ENCODE results near the gene WNT16.

WNT16 gene

DNA sequence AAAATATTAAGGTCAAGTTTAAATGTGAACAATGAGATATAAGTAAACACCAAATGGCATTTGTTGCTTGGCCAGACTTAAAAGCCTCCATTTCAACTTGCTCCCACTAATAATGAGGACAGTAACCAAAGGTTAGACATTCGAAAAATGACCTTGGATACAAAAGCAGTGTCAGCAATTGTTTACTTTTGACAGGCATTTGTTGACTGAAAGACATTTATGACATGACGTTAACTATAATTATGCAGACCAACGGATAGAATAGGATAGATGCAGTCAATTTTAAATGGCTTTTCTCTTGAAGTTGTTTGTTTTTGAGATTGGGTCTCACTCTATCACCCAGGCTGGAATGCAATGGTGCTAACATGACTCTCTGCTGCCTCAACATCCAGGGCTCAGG, 6.3 kb upstream of the WNT16 start:
- Histone ChIP-seq H3K4me1 (ENCODE audit: insufficient read depth, low read length) (no peaks in the 10 kb centered on the region), H3K9me3 (ENCODE audit: low read length) (no peaks in the 10 kb centered on the region), H2AFZ (ENCODE audit: low read depth, low read length) (no peak overlapping the region), H3K36me3 (ENCODE audit: insufficient read depth, low read length) (no peaks in the 10 kb centered on the region), H3K27me3 (ENCODE audit: insufficient read depth, low read length) (peaks cover 3% of the 10 kb centered on the region), H3K4me3 (ENCODE audit: low read length) (no peak overlapping the region)

DNA sequence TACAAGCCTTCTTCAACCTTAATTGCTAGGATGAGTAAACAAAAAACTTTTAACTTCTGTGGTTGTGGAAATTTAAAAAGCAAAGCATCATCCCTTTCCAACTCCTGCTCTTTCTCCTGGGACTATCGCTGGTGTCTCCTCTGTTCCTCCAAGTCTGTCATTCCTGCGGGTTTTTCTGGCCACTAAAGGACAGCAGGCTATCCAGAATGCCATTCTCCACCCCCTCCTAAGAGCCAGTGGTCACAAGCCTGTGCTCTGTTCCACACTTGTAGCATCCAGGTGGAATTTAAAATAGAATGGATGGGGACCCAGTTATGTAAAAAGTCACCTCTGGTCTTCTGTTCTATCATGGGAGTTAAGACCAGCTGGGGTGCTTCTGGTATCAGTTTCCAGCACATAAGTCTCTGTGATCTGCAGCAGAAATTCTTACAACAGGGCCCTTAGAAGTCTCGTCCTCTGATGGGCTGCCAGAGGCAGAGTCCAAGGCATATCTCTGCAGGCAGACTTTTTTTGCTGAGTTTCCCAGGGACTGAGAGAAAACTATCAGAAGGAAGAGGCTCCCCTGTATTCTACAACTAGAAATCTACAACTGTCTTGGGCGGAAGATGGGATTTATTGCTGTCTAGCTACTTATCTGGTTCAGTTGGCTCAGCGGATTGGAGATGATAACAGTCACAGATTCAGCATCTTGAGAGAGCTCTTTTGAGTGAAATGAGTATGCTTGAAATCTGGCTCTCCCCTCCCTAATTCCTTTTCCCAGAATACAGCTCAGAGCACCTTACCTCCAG, 5.1 kb upstream of the WNT16 start:
- H3K27me3 ChIP-seq (ENCODE audit: insufficient read depth, low read length): peaks cover 16% of the 10 kb centered on the region
- H2AFZ ChIP-seq (ENCODE audit: low read depth, low read length): no peak overlapping the region
- H3K4me3 ChIP-seq (ENCODE audit: low read length): no peak overlapping the region
- H3K9me3 ChIP-seq (ENCODE audit: low read length): peaks cover 7% of the 10 kb centered on the region
- no peaks in the 10 kb centered on the region for H3K36me3 ChIP-seq (ENCODE audit: insufficient read depth, low read length)
- H3K4me1 ChIP-seq (ENCODE audit: insufficient read depth, low read length): no peaks in the 10 kb centered on the region

DNA sequence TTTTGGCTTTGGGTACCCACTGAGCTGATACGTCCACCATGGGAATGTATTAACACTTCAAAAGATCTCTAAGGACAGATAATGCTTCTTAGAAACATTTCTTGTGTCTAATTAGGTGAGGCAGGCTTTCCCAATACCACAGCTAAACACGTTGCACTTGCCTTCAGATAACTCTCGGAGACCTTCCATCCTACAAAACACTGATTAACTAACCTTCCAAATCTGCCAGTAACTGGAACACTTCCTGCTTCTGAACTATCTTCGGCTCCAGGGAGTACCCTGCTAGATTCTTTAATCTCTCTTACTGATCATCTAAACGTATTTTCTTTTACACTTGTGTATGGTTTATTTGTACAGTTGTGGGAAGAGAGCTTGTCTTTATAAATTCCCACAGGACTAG, 1.1 kb upstream of the WNT16 start:
- no peak overlapping the region for H2AFZ ChIP-seq (ENCODE audit: low read depth, low read length)
- H3K27me3 ChIP-seq (ENCODE audit: insufficient read depth, low read length): peaks cover 48% of the 10 kb centered on the region
- H3K9me3 ChIP-seq (ENCODE audit: low read length): peaks cover 7% of the 10 kb centered on the region
- no peak overlapping the region for H3K4me3 ChIP-seq (ENCODE audit: low read length)
- no peaks in the 10 kb centered on the region for H3K36me3 ChIP-seq (ENCODE audit: insufficient read depth, low read length)
- peaks cover 17% of the 10 kb centered on the region for H3K4me1 ChIP-seq (ENCODE audit: insufficient read depth, low read length)

DNA sequence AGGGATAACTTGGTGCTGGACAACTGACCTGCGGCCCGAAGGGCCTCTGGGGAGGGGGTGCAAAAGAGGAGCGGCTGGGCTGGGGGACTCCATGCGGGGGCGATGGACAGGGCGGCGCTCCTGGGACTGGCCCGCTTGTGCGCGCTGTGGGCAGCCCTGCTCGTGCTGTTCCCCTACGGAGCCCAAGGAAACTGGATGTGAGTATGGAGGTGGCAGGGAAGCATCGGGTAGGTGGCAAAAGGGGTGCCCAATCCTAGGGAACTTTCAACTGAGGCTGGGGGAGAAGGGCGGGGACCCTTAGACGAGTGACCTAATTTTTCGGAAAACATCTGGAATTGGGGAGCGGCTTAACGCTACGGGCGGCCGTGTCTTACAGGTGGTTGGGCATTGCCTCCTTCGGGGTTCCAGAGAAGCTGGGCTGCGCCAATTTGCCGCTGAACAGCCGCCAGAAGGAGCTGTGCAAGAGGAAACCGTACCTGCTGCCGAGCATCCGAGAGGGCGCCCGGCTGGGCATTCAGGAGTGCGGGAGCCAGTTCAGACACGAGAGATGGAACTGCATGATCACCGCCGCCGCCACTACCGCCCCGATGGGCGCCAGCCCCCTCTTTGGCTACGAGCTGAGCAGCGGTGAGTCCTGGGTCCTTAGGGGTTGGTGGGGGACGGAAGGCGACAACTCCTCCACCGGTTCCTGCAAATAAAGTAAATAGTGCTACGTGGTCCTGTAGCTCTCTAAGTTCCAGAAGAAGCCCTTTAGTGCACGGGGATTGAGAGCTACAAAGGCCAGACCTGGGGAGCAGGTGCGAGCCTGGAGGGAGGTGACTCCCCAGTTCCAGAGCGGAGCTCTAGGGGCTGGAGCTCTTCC, 622 bp downstream of the WNT16 start:
- Histone ChIP-seq H3K4me3 (ENCODE audit: low read length) (peak overlapping the region; percentile 42), H2AFZ (ENCODE audit: low read depth, low read length) (peak overlapping the region; percentile 74), H3K36me3 (ENCODE audit: insufficient read depth, low read length) (no peaks in the 10 kb centered on the region), H3K4me1 (ENCODE audit: insufficient read depth, low read length) (peaks cover 17% of the 10 kb centered on the region), H3K9me3 (ENCODE audit: low read length) (peaks cover 7% of the 10 kb centered on the region), H3K27me3 (ENCODE audit: insufficient read depth, low read length) (peaks cover 48% of the 10 kb centered on the region)

DNA sequence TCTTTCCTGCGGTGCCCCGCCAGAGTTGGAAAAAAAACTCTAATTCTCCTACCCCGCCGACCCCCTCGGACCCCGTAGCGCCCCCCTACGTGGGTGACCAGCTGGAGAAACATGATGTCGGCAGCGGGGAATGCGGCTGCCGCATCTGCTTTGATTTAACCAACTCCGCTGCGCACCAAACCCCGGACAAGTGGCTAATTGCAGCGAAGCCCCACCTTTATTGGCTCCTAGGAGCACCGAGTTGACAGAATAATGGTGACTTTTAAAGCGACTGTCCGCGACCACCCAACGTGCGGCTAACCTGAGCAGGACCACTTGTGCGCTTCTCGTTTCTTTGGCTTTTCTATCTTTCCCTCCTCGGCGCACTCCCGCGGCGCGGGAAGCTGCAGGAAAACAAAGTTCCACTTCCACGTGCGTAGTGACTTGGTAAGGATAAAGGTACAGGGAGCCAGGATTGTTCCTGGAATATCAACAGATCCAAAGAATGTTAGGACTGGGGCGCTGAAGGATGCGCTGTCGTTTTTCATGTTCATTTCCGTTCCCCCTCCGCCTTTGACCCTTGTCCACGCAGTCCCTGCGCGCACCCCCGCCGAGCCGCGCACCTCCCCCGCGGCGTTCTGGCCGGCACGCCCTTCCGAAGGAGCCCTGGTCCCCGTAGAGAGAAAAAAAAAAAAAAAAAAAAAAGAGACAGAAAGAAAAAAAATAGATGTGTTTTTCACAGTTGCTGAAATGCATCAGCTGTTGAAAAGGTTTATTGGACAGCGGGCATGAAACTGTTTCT, 1.4 kb downstream of the WNT16 start:
- Histone ChIP-seq H3K9me3 (ENCODE audit: low read length) (peaks cover 7% of the 10 kb centered on the region), H3K4me3 (ENCODE audit: low read length) (peak overlapping the region; percentile 42), H3K4me1 (ENCODE audit: insufficient read depth, low read length) (peaks cover 17% of the 10 kb centered on the region), H2AFZ (ENCODE audit: low read depth, low read length) (peak overlapping the region; percentile 74), H3K36me3 (ENCODE audit: insufficient read depth, low read length) (no peaks in the 10 kb centered on the region), H3K27me3 (ENCODE audit: insufficient read depth, low read length) (peaks cover 48% of the 10 kb centered on the region)

DNA sequence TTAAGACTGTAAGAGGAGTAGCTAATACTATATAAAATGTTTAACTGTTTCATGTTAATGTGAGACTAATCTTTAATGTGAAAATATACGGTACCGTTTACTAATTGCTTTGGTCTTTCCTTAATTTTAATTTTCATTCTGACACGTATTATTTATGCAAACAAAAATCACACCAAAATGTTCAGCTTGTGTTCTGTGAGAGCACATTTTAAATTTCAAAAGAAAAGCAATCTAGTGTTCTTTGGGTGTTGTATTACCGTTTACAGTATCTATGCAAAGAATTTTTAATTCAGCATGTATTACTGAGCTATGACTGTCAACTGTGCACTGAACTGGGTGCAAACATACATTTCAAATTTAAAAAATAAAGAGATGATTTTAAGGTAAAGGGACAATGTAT, 2.2 kb downstream of the WNT16 start:
- Histone ChIP-seq H3K4me3 (ENCODE audit: low read length) (no peak overlapping the region), H3K36me3 (ENCODE audit: insufficient read depth, low read length) (no peaks in the 10 kb centered on the region), H3K4me1 (ENCODE audit: insufficient read depth, low read length) (peaks cover 17% of the 10 kb centered on the region), H3K27me3 (ENCODE audit: insufficient read depth, low read length) (peaks cover 48% of the 10 kb centered on the region), H2AFZ (ENCODE audit: low read depth, low read length) (no peak overlapping the region), H3K9me3 (ENCODE audit: low read length) (peaks cover 7% of the 10 kb centered on the region)

DNA sequence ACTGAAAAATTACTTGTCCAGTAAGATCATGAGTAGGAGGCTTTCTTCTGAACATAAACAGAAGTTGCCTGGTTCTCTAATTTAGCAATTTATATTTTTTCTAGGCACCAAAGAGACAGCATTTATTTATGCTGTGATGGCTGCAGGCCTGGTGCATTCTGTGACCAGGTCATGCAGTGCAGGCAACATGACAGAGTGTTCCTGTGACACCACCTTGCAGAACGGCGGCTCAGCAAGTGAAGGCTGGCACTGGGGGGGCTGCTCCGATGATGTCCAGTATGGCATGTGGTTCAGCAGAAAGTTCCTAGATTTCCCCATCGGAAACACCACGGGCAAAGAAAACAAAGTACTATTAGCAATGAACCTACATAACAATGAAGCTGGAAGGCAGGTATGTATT, 2.8 kb downstream of the WNT16 start:
- Histone ChIP-seq H2AFZ (ENCODE audit: low read depth, low read length) (no peak overlapping the region), H3K4me1 (ENCODE audit: insufficient read depth, low read length) (peaks cover 17% of the 10 kb centered on the region), H3K9me3 (ENCODE audit: low read length) (peaks cover 7% of the 10 kb centered on the region), H3K4me3 (ENCODE audit: low read length) (no peak overlapping the region), H3K27me3 (ENCODE audit: insufficient read depth, low read length) (peaks cover 45% of the 10 kb centered on the region), H3K36me3 (ENCODE audit: insufficient read depth, low read length) (no peaks in the 10 kb centered on the region)

DNA sequence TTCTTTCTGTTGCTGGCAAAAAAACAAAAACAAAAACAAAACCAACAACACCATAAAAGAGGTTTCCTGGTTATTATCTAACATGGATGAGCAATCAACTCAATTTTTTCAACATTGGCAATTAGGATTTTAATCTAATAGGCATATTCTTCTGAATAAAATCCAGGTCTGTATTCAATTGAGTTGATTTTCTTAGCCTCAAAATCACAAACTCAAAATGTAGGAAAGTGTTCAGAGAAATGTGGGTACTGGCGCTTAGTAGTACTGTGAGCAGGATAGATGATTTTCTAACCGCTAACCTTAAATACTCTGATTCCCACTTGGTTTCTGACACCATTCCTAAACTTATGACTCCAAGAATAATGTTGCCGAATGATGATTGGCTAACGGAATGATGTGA, 5.6 kb downstream of the WNT16 start:
- Histone ChIP-seq H3K9me3 (ENCODE audit: low read length) (no peaks in the 10 kb centered on the region), H3K27me3 (ENCODE audit: insufficient read depth, low read length) (peaks cover 26% of the 10 kb centered on the region), H3K4me3 (ENCODE audit: low read length) (no peak overlapping the region), H3K36me3 (ENCODE audit: insufficient read depth, low read length) (no peaks in the 10 kb centered on the region), H3K4me1 (ENCODE audit: insufficient read depth, low read length) (peaks cover 17% of the 10 kb centered on the region), H2AFZ (ENCODE audit: low read depth, low read length) (no peak overlapping the region)

DNA sequence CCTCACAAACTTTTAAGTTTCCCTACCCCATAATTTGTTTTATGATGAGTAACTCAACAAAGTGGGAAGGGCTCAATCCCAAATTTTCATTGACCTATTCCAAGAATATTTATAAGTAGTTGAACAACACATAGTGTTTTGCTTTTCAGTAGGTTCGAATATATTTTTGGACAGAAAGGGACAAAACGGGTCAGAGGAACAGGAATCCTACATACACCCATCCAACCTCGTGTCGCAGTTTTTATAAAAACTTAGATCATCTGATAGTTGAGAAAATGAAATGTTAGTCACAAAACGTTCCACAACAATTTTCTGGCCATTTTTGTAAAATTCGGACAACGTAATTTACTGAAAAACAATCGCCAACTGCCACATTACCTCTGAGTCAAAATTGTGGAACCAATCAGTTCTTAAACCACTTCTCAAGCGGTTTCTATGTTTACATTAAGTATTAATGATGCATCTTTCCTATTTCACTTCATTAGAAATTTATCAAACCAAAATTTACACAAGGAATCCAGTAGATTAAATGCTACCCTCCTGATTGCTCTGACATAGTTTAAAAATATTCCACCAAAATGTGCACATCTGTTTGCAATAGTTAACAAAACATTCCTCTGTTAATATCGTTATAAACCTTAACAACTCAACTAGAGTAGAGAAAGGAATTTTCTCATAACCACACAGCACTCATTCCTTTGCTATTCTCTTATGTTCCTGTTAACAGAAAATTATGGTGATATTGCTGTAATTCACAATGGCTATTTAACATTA, 6.3 kb downstream of the WNT16 start:
- H3K27me3 ChIP-seq (ENCODE audit: insufficient read depth, low read length): peaks cover 19% of the 10 kb centered on the region
- H3K36me3 ChIP-seq (ENCODE audit: insufficient read depth, low read length): no peaks in the 10 kb centered on the region
- H2AFZ ChIP-seq (ENCODE audit: low read depth, low read length): no peak overlapping the region
- H3K9me3 ChIP-seq (ENCODE audit: low read length): no peaks in the 10 kb centered on the region
- peaks cover 11% of the 10 kb centered on the region for H3K4me1 ChIP-seq (ENCODE audit: insufficient read depth, low read length)
- H3K4me3 ChIP-seq (ENCODE audit: low read length): no peak overlapping the region

DNA sequence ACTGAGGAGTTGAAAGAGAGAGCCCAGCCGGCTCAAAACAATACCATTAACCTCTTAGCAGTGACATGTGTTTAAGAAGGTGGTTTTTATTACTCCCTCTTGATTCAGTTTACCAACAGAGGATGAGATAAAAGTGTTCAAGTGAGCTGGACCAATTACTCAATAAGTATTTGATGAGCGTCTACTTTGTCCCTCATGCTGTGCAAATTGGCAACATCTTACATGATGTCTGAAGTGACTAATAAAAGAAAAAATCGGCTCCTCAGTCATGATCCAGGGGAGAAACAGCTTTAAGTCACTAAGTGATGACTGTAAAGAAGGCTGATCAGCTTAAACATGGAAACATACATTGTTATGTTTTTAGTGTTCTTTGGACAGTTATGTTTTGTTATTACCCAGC, 7.8 kb downstream of the WNT16 start:
- no peaks in the 10 kb centered on the region for H3K4me1 ChIP-seq (ENCODE audit: insufficient read depth, low read length)
- no peak overlapping the region for H2AFZ ChIP-seq (ENCODE audit: low read depth, low read length)
- H3K4me3 ChIP-seq (ENCODE audit: low read length): no peak overlapping the region
- H3K36me3 ChIP-seq (ENCODE audit: insufficient read depth, low read length): no peaks in the 10 kb centered on the region
- peaks cover 5% of the 10 kb centered on the region for H3K27me3 ChIP-seq (ENCODE audit: insufficient read depth, low read length)
- no peaks in the 10 kb centered on the region for H3K9me3 ChIP-seq (ENCODE audit: low read length)

DNA sequence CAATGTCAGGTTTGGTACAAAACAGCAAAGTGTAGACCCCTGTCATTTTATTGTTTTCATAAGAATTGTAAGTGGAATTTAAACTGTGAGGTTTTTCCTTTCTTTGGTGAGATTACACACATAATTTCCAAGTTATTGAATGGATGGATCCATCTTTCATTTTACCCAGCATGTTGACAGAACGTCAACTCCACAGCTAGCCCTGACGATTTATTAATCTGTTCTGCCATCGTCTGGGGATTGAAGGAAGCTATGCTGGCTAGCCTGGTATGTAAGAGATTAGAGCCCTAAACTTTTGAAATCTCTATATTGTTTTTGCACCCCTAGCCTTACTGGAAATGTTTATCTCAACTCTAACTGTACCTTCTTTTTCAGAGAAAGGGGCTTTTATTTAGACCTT, 8.6 kb downstream of the WNT16 start:
- H3K4me3 ChIP-seq (ENCODE audit: low read length): no peak overlapping the region
- H3K9me3 ChIP-seq (ENCODE audit: low read length): no peaks in the 10 kb centered on the region
- H3K27me3 ChIP-seq (ENCODE audit: insufficient read depth, low read length): no peaks in the 10 kb centered on the region
- no peaks in the 10 kb centered on the region for H3K36me3 ChIP-seq (ENCODE audit: insufficient read depth, low read length)
- H2AFZ ChIP-seq (ENCODE audit: low read depth, low read length): no peak overlapping the region
- no peaks in the 10 kb centered on the region for H3K4me1 ChIP-seq (ENCODE audit: insufficient read depth, low read length)

DNA sequence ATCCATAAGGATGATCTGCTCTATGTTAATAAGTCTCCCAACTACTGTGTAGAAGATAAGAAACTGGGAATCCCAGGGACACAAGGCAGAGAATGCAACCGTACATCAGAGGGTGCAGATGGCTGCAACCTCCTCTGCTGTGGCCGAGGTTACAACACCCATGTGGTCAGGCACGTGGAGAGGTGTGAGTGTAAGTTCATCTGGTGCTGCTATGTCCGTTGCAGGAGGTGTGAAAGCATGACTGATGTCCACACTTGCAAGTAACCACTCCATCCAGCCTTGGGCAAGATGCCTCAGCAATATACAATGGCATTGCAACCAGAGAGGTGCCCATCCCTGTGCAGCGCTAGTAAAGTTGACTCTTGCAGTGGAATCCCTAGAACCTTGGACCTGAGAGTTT, 10.3 kb downstream of the WNT16 start:
- Histone ChIP-seq H3K4me3 (ENCODE audit: low read length) (no peak overlapping the region), H2AFZ (ENCODE audit: low read depth, low read length) (no peak overlapping the region), H3K4me1 (ENCODE audit: insufficient read depth, low read length) (no peaks in the 10 kb centered on the region), H3K9me3 (ENCODE audit: low read length) (no peaks in the 10 kb centered on the region), H3K27me3 (ENCODE audit: insufficient read depth, low read length) (no peaks in the 10 kb centered on the region), H3K36me3 (ENCODE audit: insufficient read depth, low read length) (no peaks in the 10 kb centered on the region)

Data from neuron (in vitro differentiated cells).